Calu3 (cell line): Measurements from ENCODE around the gene GPR62. TPM values are rescaled to one million over a fixed set of nuclear protein-coding genes. Genes with fewer than 3 reads are reported as not detected.

Source experiments
- BruUV-seq: library from RNA; stranded (reverse); fragments of 400-500 nt; replicated peaks from 2 replicates; lab custom pipeline; 2021; lab: Mats Ljungman, UMichigan
- CTCF ChIA-PET: fragments of 300-600 bp; sonication (Branson Sonifier 250); formaldehyde crosslinking; loops from one replicate; lab custom pipeline; 2022; ENCODE audit warnings: antibody characterized with exemption; lab: Charles Lee
- DNase-seq: peaks from one replicate; pipeline ENCODE4 v3.0.0; 2022
- H3K27ac Mint-ChIP-seq: one replicate; pipeline ENCODE4 v1.8.0; 2022; ENCODE audit warnings: mixed read lengths; ENCODE audit not compliant: unreplicated experiment
- H3K27me3 Mint-ChIP-seq: one replicate; pipeline ENCODE4 v1.8.0; 2022; ENCODE audit warnings: mixed read lengths; ENCODE audit not compliant: unreplicated experiment
- H3K36me3 Mint-ChIP-seq: one replicate; pipeline ENCODE4 v1.8.0; 2022; ENCODE audit warnings: mild to moderate bottlenecking, moderate library complexity, mixed read lengths; ENCODE audit not compliant: insufficient read depth, unreplicated experiment
- H3K4me1 Mint-ChIP-seq: one replicate; pipeline ENCODE4 v1.8.0; 2022; ENCODE audit warnings: mild to moderate bottlenecking, low read depth, mixed read lengths; ENCODE audit not compliant: unreplicated experiment
- H3K4me3 Mint-ChIP-seq: one replicate; pipeline ENCODE4 v1.8.0; 2022; ENCODE audit warnings: mild to moderate bottlenecking, low read depth, moderate library complexity, mixed read lengths; ENCODE audit not compliant: unreplicated experiment
- H3K9me3 Mint-ChIP-seq: one replicate; pipeline ENCODE4 v1.8.0; 2022; ENCODE audit warnings: low read depth, mixed read lengths; ENCODE audit not compliant: unreplicated experiment
- CTCF ChIP-seq: fragments of 200-600 bp; IDR thresholded peaks from one replicate; pipeline ENCODE4 v1.8.0; 2022; ENCODE audit warnings: antibody characterized with exemption; ENCODE audit not compliant: unreplicated experiment
- intact Hi-C: fragments of 100-400 bp; cut with micrococcal nuclease; formaldehyde crosslinking; loops from one replicate; pipeline ENCODE4 v1.10.0; 2022; ENCODE audit not compliant: unreplicated experiment
- total RNA-seq: library from RNA; stranded (reverse); gene quantifications from 2 replicates; pipeline ENCODE4 v1.2.3, GENCODE V29; 2022

GPR62 gene
- total RNA-seq, 1 experiment from 2014 or later: not detected

DNA sequence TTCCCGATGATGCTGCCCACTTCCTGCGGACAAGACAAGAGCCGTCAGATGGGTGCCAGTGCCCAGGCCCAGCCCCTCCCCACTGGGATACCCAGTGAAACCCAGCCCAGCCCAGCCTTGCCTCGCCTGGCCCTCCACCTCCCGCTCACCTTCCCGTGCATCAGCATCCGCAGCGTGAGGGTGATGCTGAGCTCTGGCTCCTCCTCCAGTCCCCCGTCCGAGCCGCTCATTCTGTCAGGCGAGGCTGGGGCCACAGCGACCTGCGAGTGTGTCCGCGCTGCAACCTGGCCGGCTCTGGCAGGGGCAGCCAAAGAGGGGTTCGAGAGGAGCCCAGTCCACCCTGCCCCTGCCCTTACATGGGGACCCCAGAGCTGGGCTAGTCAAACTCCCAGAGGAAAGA is 5.8 kb downstream of the GPR62 start:
- H3K4me3 Mint-ChIP-seq: no peak overlapping the region
- peaks cover 11% of the 10 kb centered on the region for H3K4me1 Mint-ChIP-seq
- no peak overlapping the region for H3K27ac Mint-ChIP-seq
- peaks cover 13% of the 10 kb centered on the region for H3K27me3 Mint-ChIP-seq
- no peak for DNase-seq
- CTCF ChIA-PET: interaction anchor here (1.1 kb wide), 1 partner anchor 22 kb away, joined by 3 read pairs; the partner anchor contains the start of gene ACY1
- intact Hi-C loops: no loop called here
- H3K36me3 Mint-ChIP-seq: peaks cover 10% of the 10 kb centered on the region
- no peak for TF ChIP-seq CTCF
- H3K9me3 Mint-ChIP-seq: no peaks in the 10 kb centered on the region
- no TSS peak for BruUV-seq

DNA sequence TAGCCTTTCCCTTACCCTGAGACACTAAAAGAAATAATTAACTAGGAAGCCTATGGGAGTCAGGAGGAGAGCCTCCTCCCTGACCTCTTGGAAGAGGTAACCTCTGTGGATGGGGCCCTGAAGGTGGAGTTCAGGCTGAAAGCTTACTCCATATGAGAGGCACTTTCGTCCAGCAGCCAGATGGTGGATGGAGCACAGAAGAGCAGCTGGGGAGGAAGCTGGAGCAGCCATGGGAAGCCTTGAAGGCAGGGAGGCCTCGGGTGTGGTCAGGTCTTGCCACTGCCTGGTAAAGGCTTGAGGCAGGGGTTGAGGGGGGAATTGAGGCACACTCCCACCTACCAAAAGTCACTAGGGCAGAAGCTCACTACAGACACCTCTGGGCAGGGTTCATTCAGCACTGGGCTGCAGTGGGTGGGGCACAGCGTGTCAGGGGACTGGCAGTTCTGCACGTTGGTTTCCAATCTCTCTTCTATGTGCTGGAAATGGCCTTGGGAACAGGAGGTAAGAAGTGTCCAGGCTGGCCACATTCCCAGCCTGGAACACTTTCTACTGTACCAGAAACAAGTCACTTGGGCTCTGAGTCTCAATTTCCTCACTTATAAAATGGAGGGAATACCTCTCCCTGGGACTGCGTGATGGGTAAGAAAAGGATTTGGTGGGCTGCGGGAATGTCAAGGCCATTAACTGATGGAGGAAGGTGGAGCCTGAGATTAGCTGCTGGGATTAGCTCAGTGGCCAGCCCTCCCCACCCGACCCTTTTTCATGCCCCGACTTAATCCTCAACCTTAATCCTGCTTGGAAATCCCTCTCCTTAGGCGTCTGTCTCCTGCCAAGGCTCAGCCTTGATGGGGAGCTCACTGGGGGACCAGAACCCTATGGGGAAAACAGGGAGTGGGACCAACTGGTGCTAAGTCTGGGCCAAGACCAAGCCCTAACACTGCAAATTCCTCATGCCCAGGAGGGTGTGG is 6.7 kb downstream of the GPR62 start:
- DNase-seq: no peak

DNA sequence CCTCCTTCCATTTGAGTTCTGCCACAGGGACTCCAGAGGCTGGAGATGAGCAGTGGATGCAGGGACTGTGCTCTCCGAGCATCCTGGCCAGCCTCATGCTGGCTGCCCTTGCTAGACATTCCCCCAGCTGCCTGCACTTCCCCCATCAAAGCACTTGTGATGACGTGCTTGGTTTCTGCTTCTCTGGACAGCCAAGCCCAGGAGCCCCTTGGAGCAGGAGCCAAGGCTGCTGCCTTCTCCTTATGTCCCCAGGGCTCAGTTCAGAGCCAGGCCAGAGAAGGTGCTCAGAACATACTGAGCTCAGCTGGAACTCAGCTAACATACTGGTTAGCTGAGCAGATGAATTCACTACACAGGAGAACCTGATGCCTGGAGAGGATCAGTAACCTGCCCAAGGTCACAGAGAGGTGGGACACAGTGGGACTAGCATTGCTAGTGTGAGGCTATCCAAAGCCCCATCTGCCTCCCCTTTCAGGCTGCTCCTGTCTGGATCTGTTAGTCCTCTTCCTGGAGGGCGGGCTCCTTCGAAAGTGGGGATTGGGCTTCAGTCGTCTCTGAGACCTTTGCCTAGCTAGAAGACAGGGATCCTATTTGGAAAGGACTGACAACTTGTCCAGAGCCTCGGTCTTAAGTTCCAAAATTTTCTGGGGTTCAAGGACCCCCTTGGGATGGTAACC is 7.8 kb downstream of the GPR62 start:
- no peak for TF ChIP-seq CTCF
- Mint-ChIP-seq H3K4me3 (no peak overlapping the region), H3K4me1 (peaks cover 11% of the 10 kb centered on the region), H3K27ac (no peak overlapping the region), H3K9me3 (no peaks in the 10 kb centered on the region), H3K36me3 (peaks cover 26% of the 10 kb centered on the region), H3K27me3 (peaks cover 13% of the 10 kb centered on the region)
- DNase-seq: no peak
- intact Hi-C loops: no loop called here
- CTCF ChIA-PET: interaction anchor here (0.6 kb wide), 1 partner anchor 19 kb away, joined by 4 read pairs; no protein-coding TSS in a partner anchor
- BruUV-seq: no TSS peak

More for the DNA sequence above, 6.7 kb downstream of the GPR62 start:
- Mint-ChIP-seq H3K27ac (no peak overlapping the region), H3K27me3 (peaks cover 13% of the 10 kb centered on the region), H3K4me3 (no peak overlapping the region), H3K36me3 (peaks cover 19% of the 10 kb centered on the region), H3K9me3 (no peaks in the 10 kb centered on the region), H3K4me1 (peaks cover 11% of the 10 kb centered on the region)
- BruUV-seq: no TSS peak
- TF ChIP-seq CTCF: no peak
- CTCF ChIA-PET: interaction anchor here (0.6 kb wide), 1 partner anchor 149 kb away, joined by 3 read pairs; no protein-coding TSS in a partner anchor
- intact Hi-C loops: no loop called here

GRCh38 chr3:51963951-51964451 is 8.8 kb downstream of the GPR62 start:
- CTCF ChIA-PET: no interaction called here
- Mint-ChIP-seq H3K4me3 (no peak overlapping the region), H3K27ac (no peak overlapping the region), H3K36me3 (peaks cover 30% of the 10 kb centered on the region), H3K4me1 (peaks cover 14% of the 10 kb centered on the region), H3K27me3 (peaks cover 13% of the 10 kb centered on the region), H3K9me3 (no peaks in the 10 kb centered on the region)
- TF ChIP-seq CTCF: no peak
- no TSS peak for BruUV-seq
- DNase-seq: no peak
- intact Hi-C loops: no loop called here
